PC-3 (cell line): ENCODE data around the gene CHRND. TPM values are rescaled to one million over a fixed set of nuclear protein-coding genes. Genes with fewer than 3 reads are reported as not detected.

Experiments
- ATAC-seq: fragments of 200-7000 bp; cut with Tn5 transposase; 2 replicates; pipeline ENCODE4 v1.9.1; 2020; ENCODE audit warnings: mild to moderate bottlenecking, moderate library complexity
- BruUV-seq: library from RNA; stranded (reverse); fragments of 400-500 nt; replicated peaks from 2 replicates; lab custom pipeline; 2021; lab: Mats Ljungman, UMichigan
- CTCF ChIA-PET: fragments of 300-600 bp; sonication (Branson Sonifier 250); formaldehyde crosslinking; loops from one replicate; lab custom pipeline; 2022; ENCODE audit warnings: antibody characterized with exemption; lab: Charles Lee
- POLR2A ChIA-PET: fragments of 300-600 bp; sonication (Branson Sonifier 250); formaldehyde crosslinking; loops from one replicate; lab custom pipeline; 2022; ENCODE audit warnings: antibody characterized with exemption; ENCODE audit not compliant: unreplicated experiment; lab: Charles Lee
- DNase-seq: peaks from one replicate; pipeline ENCODE4 v3.0.0-alpha.2; 2015
- H2AFZ ChIP-seq: fragments of 300-600 bp; sonication (generic); 2 replicates; pipeline ENCODE4 v1.6.0; 2016; ENCODE audit warnings: antibody characterized with exemption, low read length
- H3F3A ChIP-seq: fragments of 300-600 bp; sonication (generic); one replicate; pipeline ENCODE4 v1.6.0; 2017; ENCODE audit warnings: antibody characterized with exemption, low read length, control low read depth, mild to moderate bottlenecking; ENCODE audit not compliant: unreplicated experiment
- H3K27ac ChIP-seq: fragments of 300-600 bp; sonication (generic); 2 replicates; pipeline ENCODE4 v1.5.1; 2016; ENCODE audit warnings: mild to moderate bottlenecking, low read length
- H3K27me3 ChIP-seq: fragments of 300-600 bp; sonication (generic); 2 replicates; pipeline ENCODE4 v1.6.1; 2016; ENCODE audit warnings: low read length, mixed read lengths
- H3K36me3 ChIP-seq: fragments of 300-600 bp; sonication (generic); 2 replicates; pipeline ENCODE4 v1.6.1; 2016; ENCODE audit warnings: low read depth, mixed run types, low read length, mixed read lengths
- H3K4me1 ChIP-seq: fragments of 300-600 bp; sonication (generic); 2 replicates; pipeline ENCODE4 v1.5.1; 2016; ENCODE audit warnings: low read length; ENCODE audit not compliant: insufficient read depth
- H3K4me2 ChIP-seq: fragments of 300-600 bp; sonication (generic); 2 replicates; pipeline ENCODE4 v1.6.0; 2016; ENCODE audit warnings: low read length
- H3K4me3 ChIP-seq: fragments of 300-600 bp; sonication (generic); 2 replicates; pipeline ENCODE4 v1.5.1; 2016; ENCODE audit warnings: mild to moderate bottlenecking, low read length, mixed read lengths
- H3K79me2 ChIP-seq: fragments of 300-600 bp; sonication (generic); 2 replicates; pipeline ENCODE4 v1.6.1; 2017; ENCODE audit warnings: low read length, mixed read lengths
- H3K9ac ChIP-seq: fragments of 300-600 bp; sonication (generic); 2 replicates; pipeline ENCODE4 v1.6.0; 2016; ENCODE audit warnings: mild to moderate bottlenecking, low read length
- H3K9me2 ChIP-seq: fragments of 300-600 bp; sonication (generic); replicated peaks from 2 replicates; pipeline ENCODE4 v1.6.1; 2016; ENCODE audit warnings: mixed run types, low read length, mixed read lengths
- H3K9me3 ChIP-seq: fragments of 300-600 bp; sonication (generic); 2 replicates; pipeline ENCODE4 v1.6.1; 2016; ENCODE audit warnings: low read length, mixed read lengths
- H4K20me1 ChIP-seq: fragments of 300-600 bp; sonication (generic); 2 replicates; pipeline ENCODE4 v1.6.1; 2016; ENCODE audit warnings: low read length, mixed read lengths
- EZH2 ChIP-seq: fragments of 300-600 bp; sonication (generic); IDR thresholded peaks from one replicate; pipeline ENCODE4 v1.6.1; 2017; ENCODE audit warnings: antibody characterized with exemption, mild to moderate bottlenecking, low read length; ENCODE audit not compliant: unreplicated experiment
- EZH2phosphoT487 ChIP-seq: fragments of 300-600 bp; sonication (generic); IDR thresholded peaks from 2 replicates; pipeline ENCODE4 v1.6.1; 2018; ENCODE audit warnings: mild to moderate bottlenecking, antibody characterized with exemption, low read length, borderline replicate concordance
- intact Hi-C: fragments of 100-400 bp; cut with micrococcal nuclease; formaldehyde crosslinking; loops from 2 replicates; pipeline ENCODE4 v1.9.0; 2023
- total RNA-seq: library from RNA; depleted of rRNA; stranded (reverse); fragments of >200 nt; gene quantifications from 2 replicates; pipeline ENCODE4 v1.2.3, GENCODE V29; 2014
- TF ChIP-seq, protein P1 (sequence below): fragments of 300-600 bp; sonication (generic); conservative IDR thresholded peaks from 2 replicates; pipeline ENCODE4 v1.5.1; 2017; ENCODE audit warnings: antibody characterized with exemption, low read depth, mild to moderate bottlenecking, low read length

CHRND gene
- total RNA-seq, 1 experiment from 2014 or later, result not detected

DNA sequence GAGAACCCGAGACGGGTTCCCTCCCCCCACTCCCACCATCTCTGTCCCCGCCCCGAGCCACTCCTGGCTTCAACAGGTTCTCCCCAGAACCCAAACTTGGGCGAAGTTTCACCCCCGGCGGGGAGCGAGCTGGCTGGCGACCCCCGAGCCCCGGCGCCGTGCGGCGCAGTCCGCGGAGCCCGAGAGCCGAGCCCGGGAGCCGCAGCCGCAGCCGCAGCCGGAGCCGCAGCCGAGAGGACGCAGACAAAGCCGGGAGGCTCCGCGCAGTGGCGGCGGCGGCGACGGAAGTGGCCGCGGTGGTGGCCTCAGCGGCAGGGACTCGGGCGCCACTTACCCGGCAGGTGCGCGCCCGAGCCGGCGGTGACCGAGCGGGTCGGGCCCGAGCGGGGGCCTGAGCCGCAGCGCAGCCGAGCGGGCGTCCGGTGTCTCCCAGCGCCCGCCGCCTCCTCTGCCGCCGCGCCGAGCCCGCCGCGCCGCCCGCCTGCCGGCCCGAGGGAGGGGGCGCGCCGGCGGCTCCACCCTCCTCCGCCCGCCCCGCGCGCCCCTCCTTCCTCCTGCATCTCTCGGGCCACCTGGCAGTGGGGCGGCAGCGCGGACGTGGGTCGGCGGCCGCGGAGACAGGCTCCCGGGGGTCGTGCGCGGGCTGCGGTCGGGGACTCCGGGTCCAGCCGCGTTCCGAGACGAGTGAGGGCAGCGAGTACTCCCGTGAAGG, 38.4 kb upstream of the CHRND start, which contains the start of gene ECEL1:
Gene ECEL1, minus strand, starts transcription at position 450 of the 712 bp plus-strand sequence. CDS start 1,181 bp downstream, outside the sequence.
- H3K4me2 ChIP-seq, result no peak within 1 kb of the TSS
- H3K9me3 ChIP-seq, result no peaks in the 10 kb centered on the region
- no peaks in the 10 kb centered on the region for H3K4me1 ChIP-seq
- no peaks in the 10 kb centered on the region for H3K27me3 ChIP-seq
- H3K9me2 ChIP-seq, result no peaks in the 10 kb centered on the region
- no peaks in the 10 kb centered on the region for H4K20me1 ChIP-seq
- ChIA-PET POLR2A (no interaction called here), CTCF (no interaction called here)
- no peaks in the 10 kb centered on the region for H3F3A ChIP-seq
- DNase-seq (no peak), ATAC-seq (no peak; the same call in 1 of the 2 replicates)
- intact Hi-C loops, result no loop called here
- H3K36me3 ChIP-seq, result no peaks in the 10 kb centered on the region
- H3K4me3 ChIP-seq, result no peak within 1 kb of the TSS
- no peak within 1 kb of the TSS for H2AFZ ChIP-seq
- BruUV-seq, result no TSS peak
- H3K9ac ChIP-seq, result no peak within 1 kb of the TSS
- H3K79me2 ChIP-seq, result no peaks in the 10 kb centered on the region
- TF ChIP-seq EZH2phosphoT487 (no peak), EZH2 (no peak)
- TF ChIP-seq, protein P1, sequence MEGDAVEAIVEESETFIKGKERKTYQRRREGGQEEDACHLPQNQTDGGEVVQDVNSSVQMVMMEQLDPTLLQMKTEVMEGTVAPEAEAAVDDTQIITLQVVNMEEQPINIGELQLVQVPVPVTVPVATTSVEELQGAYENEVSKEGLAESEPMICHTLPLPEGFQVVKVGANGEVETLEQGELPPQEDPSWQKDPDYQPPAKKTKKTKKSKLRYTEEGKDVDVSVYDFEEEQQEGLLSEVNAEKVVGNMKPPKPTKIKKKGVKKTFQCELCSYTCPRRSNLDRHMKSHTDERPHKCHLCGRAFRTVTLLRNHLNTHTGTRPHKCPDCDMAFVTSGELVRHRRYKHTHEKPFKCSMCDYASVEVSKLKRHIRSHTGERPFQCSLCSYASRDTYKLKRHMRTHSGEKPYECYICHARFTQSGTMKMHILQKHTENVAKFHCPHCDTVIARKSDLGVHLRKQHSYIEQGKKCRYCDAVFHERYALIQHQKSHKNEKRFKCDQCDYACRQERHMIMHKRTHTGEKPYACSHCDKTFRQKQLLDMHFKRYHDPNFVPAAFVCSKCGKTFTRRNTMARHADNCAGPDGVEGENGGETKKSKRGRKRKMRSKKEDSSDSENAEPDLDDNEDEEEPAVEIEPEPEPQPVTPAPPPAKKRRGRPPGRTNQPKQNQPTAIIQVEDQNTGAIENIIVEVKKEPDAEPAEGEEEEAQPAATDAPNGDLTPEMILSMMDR, result no peak
- H3K27ac ChIP-seq, result no peak within 1 kb of the TSS

GRCh38 chr2:232488097-232488711, 37.8 kb upstream of the CHRND start:
- TF ChIP-seq EZH2 (no peak), EZH2phosphoT487 (no peak)
- TF ChIP-seq, protein P1, result no peak
- DNase-seq (no peak), ATAC-seq (0 out of 2 replicates have a peak, but pooled peaks have one; percentile 27)
- Histone ChIP-seq H3F3A (no peaks in the 10 kb centered on the region), H3K27me3 (no peaks in the 10 kb centered on the region), H3K4me1 (no peaks in the 10 kb centered on the region), H3K4me3 (no peak overlapping the region), H3K79me2 (no peaks in the 10 kb centered on the region), H2AFZ (no peak overlapping the region), H3K9me3 (no peaks in the 10 kb centered on the region), H3K9ac (no peak overlapping the region), H3K9me2 (no peaks in the 10 kb centered on the region), H3K36me3 (no peaks in the 10 kb centered on the region), H3K27ac (no peak overlapping the region), H4K20me1 (no peaks in the 10 kb centered on the region), H3K4me2 (no peak overlapping the region)
- BruUV-seq, result no TSS peak
- POLR2A ChIA-PET, result no interaction called here
- intact Hi-C loops, result no loop called here
- CTCF ChIA-PET, result no interaction called here
